CD4-positive, alpha-beta T cell treated with Interleukin-17A for 1 hour (primary cell): ENCODE data around the gene SRY.
A peak's percentile ranks its signal among the peaks of the same experiment; 100 is the strongest.
"Not testable (repeated sequence)": the region's sequence is repeated elsewhere in the genome, so short reads cannot be mapped to it uniquely, and the experiment has no call there.

Experiments used
- DNase-seq: peaks from one replicate; pipeline ENCODE4 v3.0.0-alpha.2; 2020

The SRY gene

DNA sequence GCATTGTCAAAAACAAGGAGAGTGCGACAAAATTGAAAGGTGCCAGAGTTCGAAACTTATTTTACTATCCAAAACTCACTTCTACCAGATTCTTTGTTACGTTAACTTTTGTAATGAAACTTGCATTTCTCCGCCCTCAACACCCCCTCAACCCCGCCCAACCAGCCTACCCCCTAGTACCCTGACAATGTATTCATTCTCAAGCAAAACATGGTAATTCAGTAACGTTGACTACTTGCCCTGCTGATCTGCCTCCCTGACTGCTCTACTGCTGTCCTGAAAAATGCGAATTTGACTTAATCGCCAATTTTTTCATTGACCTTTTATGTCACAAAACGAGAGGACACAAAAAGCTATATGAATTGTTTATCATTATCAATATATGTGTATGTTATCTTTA is at the start of gene SRY:
Gene SRY, minus strand, starts transcription at position 83 of the 400 bp plus-strand sequence. Its CDS starts 79 bp downstream, at position 4.
- no peak for DNase-seq

DNA sequence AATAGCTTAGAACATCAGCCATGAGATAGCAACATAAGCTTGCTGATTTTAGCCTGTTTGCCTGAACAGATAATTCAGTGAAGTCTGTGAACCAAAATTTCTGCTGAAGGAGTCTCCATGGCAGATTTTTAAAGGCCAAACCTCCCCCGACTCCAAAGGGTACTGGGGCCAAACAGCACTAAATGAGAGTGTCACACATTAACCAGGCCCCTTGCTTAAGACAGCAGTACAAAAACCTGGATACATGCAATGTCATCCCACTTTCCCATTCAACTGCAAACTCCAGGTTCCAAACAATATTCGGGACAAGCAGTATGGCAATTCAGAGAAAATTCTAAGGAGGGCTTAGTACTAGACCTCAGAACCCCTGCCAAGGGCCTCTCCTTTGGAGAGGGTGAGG is 49.6 kb upstream of the SRY start:
- DNase-seq: no peak

DNA sequence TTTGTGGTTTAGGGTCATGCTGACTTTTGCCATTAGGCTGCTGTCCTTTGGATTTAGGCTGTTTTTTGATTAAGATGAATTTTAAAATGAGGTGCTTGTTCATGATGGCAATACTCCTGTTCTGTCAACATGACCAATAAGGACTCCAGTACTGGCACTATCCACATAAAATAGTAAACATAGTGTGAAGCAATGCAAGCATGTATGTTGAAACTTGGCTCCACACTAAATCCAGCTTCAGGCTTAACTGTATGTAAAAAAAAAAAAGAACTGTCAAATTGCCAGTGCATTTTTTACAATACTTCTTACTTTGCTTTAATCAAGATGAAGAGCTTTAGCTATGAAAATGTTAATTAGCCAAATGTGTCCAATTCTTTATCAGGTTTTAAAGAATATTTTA is 47.7 kb upstream of the SRY start:
- no peak for DNase-seq

DNA sequence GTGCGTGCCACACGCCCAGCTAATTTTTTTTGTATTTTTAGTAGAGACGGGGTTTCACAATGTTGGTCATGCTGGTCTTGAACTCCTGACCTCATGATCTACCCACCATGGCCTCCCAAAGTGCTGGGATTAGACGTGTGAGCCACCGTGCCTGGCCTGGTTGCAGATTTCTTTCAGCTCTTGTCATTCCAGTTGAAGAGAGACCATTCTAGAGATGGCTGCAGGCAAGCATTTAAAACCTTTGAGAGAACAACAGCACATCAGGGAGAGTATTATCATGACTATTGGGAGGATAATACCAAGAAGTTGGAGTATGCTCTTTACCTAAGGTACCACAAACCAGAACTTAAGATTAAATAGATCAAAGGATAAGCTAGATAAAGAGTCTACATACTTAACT is 41.0 kb upstream of the SRY start:
- no peak for DNase-seq

DNA sequence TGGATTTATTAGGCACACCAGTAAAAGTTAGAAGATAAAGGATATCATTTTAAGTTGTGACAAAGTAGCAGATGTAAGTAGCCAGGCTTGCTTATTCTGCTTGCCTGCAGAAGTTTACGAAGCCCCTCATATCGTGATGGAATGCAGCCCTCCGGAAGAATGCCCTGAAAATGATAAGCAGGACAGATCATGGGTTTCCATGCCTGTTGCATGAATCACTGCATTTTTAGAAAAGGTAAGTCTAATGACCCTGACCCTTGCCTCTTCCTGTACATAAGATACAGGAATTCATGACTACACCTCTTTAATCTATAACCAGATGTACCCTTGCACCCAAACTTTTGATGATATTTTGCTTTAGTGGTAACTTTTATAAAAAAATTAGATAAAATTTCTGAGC is 37.0 kb upstream of the SRY start:
- DNase-seq: no peak

DNA sequence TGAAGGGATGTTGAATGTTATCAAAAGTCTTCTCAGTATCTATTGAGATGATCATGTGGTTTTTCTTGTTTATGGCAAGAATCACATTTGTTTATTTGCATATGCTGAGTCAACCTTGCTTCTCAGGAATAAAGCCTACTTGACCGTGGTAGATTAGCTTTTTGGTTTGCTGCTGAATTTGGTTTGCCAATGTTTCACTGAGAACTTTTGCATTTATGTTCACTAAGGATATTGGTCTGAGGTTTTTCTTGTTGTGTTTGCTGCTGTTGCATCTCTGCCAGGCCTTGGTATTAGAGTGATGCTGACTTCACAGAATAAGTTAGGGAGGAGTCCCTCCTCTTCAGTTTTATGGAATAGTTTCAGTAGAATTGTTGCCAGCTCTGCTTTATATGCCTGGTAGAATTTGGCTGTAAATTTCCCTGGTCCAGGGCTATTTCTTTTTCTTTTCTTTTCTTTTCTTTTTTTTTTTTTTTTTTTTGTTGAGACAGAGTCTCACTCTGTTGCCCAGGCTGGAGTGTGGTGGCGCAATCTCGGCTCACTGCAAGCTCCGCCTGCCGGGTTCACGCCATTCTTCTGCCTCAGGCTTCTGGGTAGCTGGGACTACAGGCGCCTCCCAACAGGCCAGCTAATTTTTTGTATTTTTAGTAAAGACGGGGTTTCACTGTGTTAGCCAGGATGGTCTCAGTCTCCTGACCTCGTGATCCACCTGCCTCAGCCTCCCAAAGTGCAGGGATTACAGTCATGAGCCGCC is 29.8 kb upstream of the SRY start:
- DNase-seq: not testable (repeated sequence)

DNA sequence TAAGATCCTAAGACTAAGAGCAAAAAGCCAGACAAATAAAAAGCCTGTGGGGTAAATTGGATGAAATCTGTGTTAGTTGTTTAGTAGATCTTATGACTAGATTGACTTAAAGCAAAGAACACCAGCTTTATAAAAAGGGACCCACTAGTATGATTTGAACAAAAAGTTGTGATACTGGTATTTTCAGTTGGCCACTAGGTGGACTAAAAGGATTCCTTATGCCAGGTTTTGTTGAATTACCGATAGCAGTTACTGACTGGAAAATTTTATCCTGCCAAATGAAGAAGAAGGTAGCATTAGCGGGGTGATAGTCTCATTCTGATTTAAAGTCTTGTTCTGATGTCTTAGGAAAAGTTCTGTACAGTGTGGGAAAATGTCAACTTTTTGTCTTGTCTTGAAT is 12.8 kb upstream of the SRY start:
- DNase-seq: peak; percentile 1

DNA sequence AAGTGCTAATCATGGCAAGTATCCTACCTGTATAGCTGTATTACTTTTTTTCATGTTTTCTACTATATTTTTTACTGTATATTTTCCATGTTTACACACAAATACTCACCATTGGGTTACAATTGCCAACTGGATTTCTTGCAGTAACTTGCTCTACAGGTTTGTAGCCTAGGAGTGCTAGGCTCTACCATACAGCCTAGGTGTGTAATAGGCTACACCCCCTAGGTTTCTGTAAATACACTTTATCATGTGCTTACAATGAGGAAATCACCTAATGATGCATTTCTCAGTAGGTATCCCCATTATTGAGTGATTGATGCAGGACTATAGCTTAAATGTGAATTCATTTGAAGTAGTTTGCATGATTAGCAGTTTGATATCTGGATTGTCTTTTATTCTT is 10.5 kb upstream of the SRY start:
- no peak for DNase-seq

DNA sequence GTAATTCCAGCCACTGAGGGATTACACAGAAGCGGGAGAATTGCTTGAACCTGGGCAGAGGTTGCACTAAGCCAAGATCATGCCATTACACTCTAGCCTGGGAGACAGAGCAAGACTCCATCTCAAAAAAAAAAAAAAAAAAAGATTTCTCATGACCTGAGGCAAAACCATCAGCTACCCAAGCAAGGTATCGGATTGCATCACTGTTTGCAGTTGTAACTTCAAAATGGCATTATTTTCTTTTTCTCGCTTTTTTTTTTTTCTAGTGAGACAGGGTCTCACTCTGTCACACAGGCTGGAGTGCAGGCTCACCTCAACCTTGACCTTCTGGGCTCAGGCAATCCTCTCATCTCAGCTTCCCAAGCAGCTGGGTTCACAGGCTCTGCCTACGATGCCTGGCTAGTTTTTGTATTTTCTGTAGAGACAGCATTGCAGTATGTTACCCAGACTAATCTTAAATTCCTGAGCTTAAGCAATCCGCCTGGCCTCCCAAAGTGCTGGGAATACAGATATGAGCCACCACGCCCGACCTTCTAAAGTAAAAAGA is 9.6 kb upstream of the SRY start:
- DNase-seq: no peak

DNA sequence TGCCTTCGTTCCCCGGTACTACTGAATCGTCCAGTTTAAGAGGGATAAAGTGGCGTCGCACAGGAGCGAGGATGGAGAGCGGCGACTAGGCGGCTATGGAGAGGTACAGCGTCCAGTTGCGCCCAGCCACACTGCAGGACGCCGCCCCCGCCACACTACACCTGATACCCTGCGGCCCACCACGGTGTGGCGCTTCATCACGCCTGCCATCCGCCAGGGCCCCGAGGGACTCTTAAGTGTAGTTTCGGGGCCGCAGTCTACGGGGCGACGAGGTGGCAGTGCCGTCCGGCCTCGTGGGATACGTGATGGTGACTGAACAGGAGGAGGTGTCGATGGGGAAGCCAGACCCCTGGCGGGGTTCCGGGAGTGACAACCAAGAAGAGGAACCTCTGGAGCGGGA is 2.3 kb upstream of the SRY start:
- no peak for DNase-seq

DNA sequence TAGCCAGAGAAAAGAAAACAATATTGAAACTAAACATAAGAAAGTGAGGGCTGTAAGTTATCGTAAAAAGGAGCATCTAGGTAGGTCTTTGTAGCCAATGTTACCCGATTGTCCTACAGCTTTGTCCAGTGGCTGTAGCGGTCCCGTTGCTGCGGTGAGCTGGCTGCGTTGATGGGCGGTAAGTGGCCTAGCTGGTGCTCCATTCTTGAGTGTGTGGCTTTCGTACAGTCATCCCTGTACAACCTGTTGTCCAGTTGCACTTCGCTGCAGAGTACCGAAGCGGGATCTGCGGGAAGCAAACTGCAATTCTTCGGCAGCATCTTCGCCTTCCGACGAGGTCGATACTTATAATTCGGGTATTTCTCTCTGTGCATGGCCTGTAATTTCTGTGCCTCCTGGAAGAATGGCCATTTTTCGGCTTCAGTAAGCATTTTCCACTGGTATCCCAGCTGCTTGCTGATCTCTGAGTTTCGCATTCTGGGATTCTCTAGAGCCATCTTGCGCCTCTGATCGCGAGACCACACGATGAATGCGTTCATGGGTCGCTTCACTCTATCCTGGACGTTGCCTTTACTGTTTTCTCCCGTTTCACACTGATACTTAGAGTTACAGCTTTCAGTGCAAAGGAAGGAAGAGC is 488 bp downstream of the SRY start:
- no peak for DNase-seq
